Adrenal gland (tissue), 12 donors: ENCODE measurements around the gene CASS4. TPM values are rescaled to one million over a fixed set of nuclear protein-coding genes. Genes with fewer than 3 reads are reported as not detected.

Source experiments
- DNase-seq, 7 donors: peaks; one replicate each; pipeline ENCODE4 v3.0.0-alpha.2; 2019 to 2020
- H3K27ac ChIP-seq, 5 donors: fragments of 200-600 bp; sonication (generic) in 4 of 5; 1 replicate in 3 of 5; 2 replicates in 2 of 5; pipeline versions ENCODE4 v1.5.1 to v1.8.0; 2016 to 2020; ENCODE audit warnings: mild to moderate bottlenecking in 1 of 5
- H3K27me3 ChIP-seq: fragments of 200-600 bp; 2 replicates; pipeline ENCODE4 v1.8.0; 2021
- H3K36me3 ChIP-seq, 2 donors: fragments of 200-600 bp; replicated peaks in 1 of 2; 1 replicate in 1 of 2; 2 replicates in 1 of 2; pipeline versions ENCODE4 v1.5.1 to v1.8.0; 2018 to 2022
- H3K4me1 ChIP-seq, 2 donors: fragments of 200-600 bp; replicated peaks in 1 of 2; 1 replicate in 1 of 2; 2 replicates in 1 of 2; pipeline versions ENCODE4 v1.5.1 to v1.8.0; 2018 to 2021
- H3K4me3 ChIP-seq, 4 donors: fragments of 200-600 bp; sonication (generic) in 3 of 4; one replicate each; pipeline ENCODE4 v1.5.1; 2016 to 2018
- H3K9me3 ChIP-seq, 3 donors: fragments of 200-600 bp; sonication (generic) in 1 of 3; replicated peaks in 1 of 3; 1 replicate in 2 of 3; 2 replicates in 1 of 3; pipeline versions ENCODE4 v1.5.1 to v1.8.0; 2016 to 2021
- CTCF ChIP-seq, 6 experiments: fragments of 450-650 bp in 4 of 6; fragments of 200-600 bp in 2 of 6; sonication (generic) in 1 of 6; IDR thresholded peaks; 1 replicate in 5 of 6; 2 replicates in 1 of 6; pipeline versions ENCODE4 v1.5.1 to v1.8.0; 2016 to 2021; ENCODE audit warnings: antibody characterized with exemption in 6 of 6, mild to moderate bottlenecking in 2 of 6, moderate library complexity in 1 of 6
- POLR2A ChIP-seq, 2 donors: fragments of 450-650 bp; IDR thresholded peaks; one replicate each; pipeline ENCODE4 v1.6.1; 2017; ENCODE audit warnings: antibody characterized with exemption in 2 of 2, mild to moderate bottlenecking in 2 of 2, moderate library complexity in 1 of 2
- WGBS, 4 donors: extraction: QIAGEN DNeasy Blood & Tissue Kit in 2 of 4; methylation state at CpG; one replicate each; pipeline versions ENCODE4 v1.1.5 to v1.1.7; 2013 to 2017; 5-methylcytosine and 5-hydroxymethylcytosine counted together
- intact Hi-C, 2 donors: fragments of 100-400 bp; cut with DNase I; formaldehyde crosslinking; loops; one replicate each; pipeline versions ENCODE4 v1.14.1 to v1.15.0; 2022 to 2023
- polyA plus RNA-seq, 3 donors: library from polyadenylated mRNA; stranded (reverse); fragments of 200-250 nt in 2 of 3; fragments of 350-450 nt in 1 of 3; fragmentation: Illumina TruSeq in 1 of 3; extraction: RNeasy Lipid Tissue Mini Kit (QIAGEN cat#74804) in 1 of 3; gene quantifications; one replicate each; pipeline ENCODE4 v1.2.3, GENCODE V29; 2013 to 2014
- total RNA-seq, 9 donors: library from RNA; depleted of rRNA in 4 of 9; stranded (reverse); fragments of >200 nt in 4 of 9; fragments of 120-200 nt in 1 of 9; fragmentation: NEBNext Ultra II Directional in 1 of 9; extraction: Animal tissue kit (Norgen Biotek cat#: 25700) in 1 of 9; gene quantifications; one replicate each; pipeline versions ENCODE4 v1.1.0 to v1.2.4, GENCODE V29; 2013 to 2023
- donor health status: healthy with polysubstance abuse.
- donor health status: Bipolar disorder and iron deficiency.
- donor health status: DM: yes; HTN: yes; CAD: no.
- donor health status: DM: no; HTN: no; CAD: no.
- donor health status: DM: no; HTN: no; CAD: no.
- donor health status: DM: yes; HTN: yes; CAD: no.

CASS4 gene
- total and polyA plus RNA-seq, 12 donors: 0.37 to 4.7 (median 1.4) TPM

DNA sequence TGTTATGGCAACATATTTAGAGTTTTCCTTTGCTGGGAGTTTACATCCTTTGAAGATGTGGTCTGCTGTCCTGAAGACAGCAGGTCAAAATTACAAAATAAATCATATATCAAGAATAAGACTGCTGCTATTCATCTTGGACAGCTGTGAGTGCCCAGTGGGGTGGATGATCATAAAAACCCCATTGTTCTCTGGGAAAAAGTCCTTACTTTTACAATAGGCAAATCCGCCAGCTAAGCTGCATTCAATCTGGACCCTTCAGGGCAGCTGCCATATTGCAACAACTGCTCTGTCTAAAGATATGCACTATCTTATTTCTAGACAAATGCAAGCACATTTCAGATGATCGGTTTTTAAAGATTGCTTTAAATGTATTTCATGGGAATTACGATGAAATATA is 19.4 kb downstream of the CASS4 start:
- intact Hi-C loops: no loop called here
- TF ChIP-seq CTCF (IDR thresholded peaks at IDR 0.05): no peak
- TF ChIP-seq POLR2A (IDR thresholded peaks at IDR 0.05): no peak
- WGBS, 4 donors: 72 to 84% (median 76%) methylated on average over 3 of the region's 3 CpGs
- H3K27me3 ChIP-seq: no peaks in the 10 kb centered on the region
- no peaks in the 10 kb centered on the region for H3K9me3 ChIP-seq
- no peak overlapping the region for H3K27ac ChIP-seq
- no peak for DNase-seq
- no peaks in the 10 kb centered on the region for H3K36me3 ChIP-seq
- no peak overlapping the region for H3K4me3 ChIP-seq
- H3K4me1 ChIP-seq: no peaks in the 10 kb centered on the region

DNA sequence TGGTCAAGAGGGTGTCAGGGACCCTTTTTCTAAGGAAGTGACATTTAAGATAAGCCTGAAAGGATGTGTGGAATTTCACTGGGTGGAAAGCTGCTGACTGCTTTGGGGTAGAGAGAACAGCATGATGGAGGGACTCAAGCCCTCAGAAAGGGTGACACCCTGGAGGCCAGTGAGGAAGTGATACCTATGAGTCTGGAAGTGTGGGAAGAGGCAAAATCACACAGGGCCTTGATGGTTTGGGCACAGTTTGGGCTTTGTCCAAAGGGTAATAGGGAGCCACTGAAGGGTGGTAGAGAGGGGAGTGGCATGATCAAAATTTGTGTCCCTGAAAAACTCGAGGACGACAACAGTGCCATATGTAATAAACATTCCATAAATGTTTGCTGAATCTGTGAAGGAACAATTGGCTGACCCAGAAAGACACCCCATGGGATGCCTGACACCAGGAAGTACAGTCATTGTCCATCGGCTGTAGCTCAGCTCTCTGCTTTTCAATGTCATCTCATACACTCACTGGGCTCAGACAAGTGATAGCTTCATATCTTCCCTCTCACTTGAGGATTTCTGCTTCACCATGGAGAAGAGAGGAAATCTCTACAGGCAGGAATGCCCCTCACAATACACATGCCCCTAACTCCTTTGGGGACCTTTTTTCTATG is 21.3 kb downstream of the CASS4 start:
- 50 to 72% (median 54%) methylated on average over 3 of the region's 3 CpGs for WGBS, 4 donors
- H3K27ac ChIP-seq: peak overlapping the region in 1 of 5 donors; percentile 15
- TF ChIP-seq POLR2A (IDR thresholded peaks at IDR 0.05) (no peak), CTCF (IDR thresholded peaks at IDR 0.05) (no peak)
- peak in 2 of 7 donors; percentile 5 to 18 for DNase-seq
- intact Hi-C loops: no loop called here
- H3K4me1 ChIP-seq: no peaks in the 10 kb centered on the region
- H3K9me3 ChIP-seq: no peaks in the 10 kb centered on the region
- no peak overlapping the region for H3K4me3 ChIP-seq
- no peaks in the 10 kb centered on the region for H3K27me3 ChIP-seq
- no peaks in the 10 kb centered on the region for H3K36me3 ChIP-seq

GRCh38 chr20:56433880-56434255 is 21.8 kb downstream of the CASS4 start:
- Histone ChIP-seq H3K4me3 (no peak overlapping the region), H3K27ac (peak overlapping the region in 1 of 5 donors; percentile 15), H3K4me1 (no peaks in the 10 kb centered on the region), H3K27me3 (no peaks in the 10 kb centered on the region), H3K9me3 (no peaks in the 10 kb centered on the region), H3K36me3 (no peaks in the 10 kb centered on the region)
- TF ChIP-seq CTCF (IDR thresholded peaks at IDR 0.05) (no peak), POLR2A (IDR thresholded peaks at IDR 0.05) (no peak)
- 60 to 73% (median 69%) methylated on average over 6 of the region's 6 CpGs for WGBS, 4 donors
- intact Hi-C loops: no loop called here
- peak in 2 of 7 donors; percentile 0 to 20 for DNase-seq

- no peak overlapping the region for H3K4me3 ChIP-seq
- 83 to 91% (median 87%) methylated on average over 17 to 20 of the region's 20 CpGs for WGBS, 4 donors
- no peak overlapping the region for H3K27ac ChIP-seq
Measured at GRCh38 chr20:56437196-56437960, 25.3 kb downstream of the CASS4 start.

More at GRCh38 chr20:56437196-56437960, 25.3 kb downstream of the CASS4 start:
- H3K9me3 ChIP-seq: no peaks in the 10 kb centered on the region
- DNase-seq: no peak
- intact Hi-C loops: no loop called here
- no peaks in the 10 kb centered on the region for H3K36me3 ChIP-seq
- H3K27me3 ChIP-seq: no peaks in the 10 kb centered on the region
- H3K4me1 ChIP-seq: no peaks in the 10 kb centered on the region
- no peak for TF ChIP-seq POLR2A (IDR thresholded peaks at IDR 0.05)
- TF ChIP-seq CTCF (IDR thresholded peaks at IDR 0.05): no peak
